ENCODE data around the gene USP2. TPM values are rescaled to one million over a fixed set of nuclear protein-coding genes. Genes with fewer than 3 reads are reported as not detected.

Gene USP2
- total RNA-seq, 1 donor from 2014 or later, result 135 TPM

DNA sequence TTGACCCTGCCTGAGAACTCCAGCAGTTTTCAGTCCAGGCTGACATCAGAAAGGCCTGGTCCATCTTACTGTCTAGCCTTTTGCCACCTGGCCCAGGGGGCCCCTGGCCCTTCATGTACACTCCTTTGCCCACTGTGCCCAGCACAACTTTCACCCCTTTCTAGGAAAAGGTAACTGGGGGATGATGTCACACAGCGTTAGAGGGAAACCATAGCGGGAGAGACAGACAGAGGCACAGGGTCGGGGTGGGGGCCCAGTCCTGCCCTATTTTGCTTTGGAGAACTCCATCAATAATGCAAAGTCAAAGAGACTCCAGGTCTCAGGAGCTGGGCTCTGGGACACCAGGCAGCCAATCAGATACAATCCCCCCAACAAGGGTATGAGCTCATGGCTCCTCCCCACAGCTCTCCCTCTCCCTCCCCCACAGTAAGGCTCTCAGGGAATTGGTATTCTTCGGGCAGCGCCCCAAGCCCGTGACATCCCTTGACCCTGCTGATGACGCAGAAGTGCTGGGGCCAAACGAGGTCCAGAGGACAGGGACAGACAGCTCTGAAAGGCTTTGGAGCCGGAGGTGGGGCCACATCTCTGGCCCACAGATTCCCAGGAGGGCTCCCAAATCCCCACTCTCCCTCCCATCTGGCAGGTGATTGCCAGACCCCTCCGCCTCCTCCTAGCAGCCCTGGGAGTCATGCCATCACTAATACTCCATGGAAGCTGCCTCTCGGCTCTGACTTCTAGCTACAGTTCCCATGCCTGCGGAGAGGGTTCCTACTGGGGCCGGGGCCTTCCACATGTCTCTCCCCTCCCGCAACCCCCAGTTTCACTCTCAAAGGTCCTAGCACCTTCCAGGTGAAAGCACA lies 5.9 kb downstream of the USP2 start:
- TF ChIP-seq, protein P1, sequence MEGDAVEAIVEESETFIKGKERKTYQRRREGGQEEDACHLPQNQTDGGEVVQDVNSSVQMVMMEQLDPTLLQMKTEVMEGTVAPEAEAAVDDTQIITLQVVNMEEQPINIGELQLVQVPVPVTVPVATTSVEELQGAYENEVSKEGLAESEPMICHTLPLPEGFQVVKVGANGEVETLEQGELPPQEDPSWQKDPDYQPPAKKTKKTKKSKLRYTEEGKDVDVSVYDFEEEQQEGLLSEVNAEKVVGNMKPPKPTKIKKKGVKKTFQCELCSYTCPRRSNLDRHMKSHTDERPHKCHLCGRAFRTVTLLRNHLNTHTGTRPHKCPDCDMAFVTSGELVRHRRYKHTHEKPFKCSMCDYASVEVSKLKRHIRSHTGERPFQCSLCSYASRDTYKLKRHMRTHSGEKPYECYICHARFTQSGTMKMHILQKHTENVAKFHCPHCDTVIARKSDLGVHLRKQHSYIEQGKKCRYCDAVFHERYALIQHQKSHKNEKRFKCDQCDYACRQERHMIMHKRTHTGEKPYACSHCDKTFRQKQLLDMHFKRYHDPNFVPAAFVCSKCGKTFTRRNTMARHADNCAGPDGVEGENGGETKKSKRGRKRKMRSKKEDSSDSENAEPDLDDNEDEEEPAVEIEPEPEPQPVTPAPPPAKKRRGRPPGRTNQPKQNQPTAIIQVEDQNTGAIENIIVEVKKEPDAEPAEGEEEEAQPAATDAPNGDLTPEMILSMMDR (IDR thresholded peaks at IDR 0.05; ENCODE audit: borderline replicate concordance), result no peak
- peak; percentile 85 for DNase-seq
- intact Hi-C loops (cut with micrococcal nuclease), result no loop called here
- H3K9me3 ChIP-seq (replicated peaks), result no peaks in the 10 kb centered on the region
- peak overlapping the region; percentile 95 for H3K27ac ChIP-seq (replicated peaks)
- peaks cover 84% of the 10 kb centered on the region for H3K4me1 ChIP-seq
- H3K36me3 ChIP-seq, result no peaks in the 10 kb centered on the region
- no peaks in the 10 kb centered on the region for H3K27me3 ChIP-seq (ENCODE audit: low read depth)
- H3K4me3 ChIP-seq, result peak overlapping the region; percentile 71

DNA sequence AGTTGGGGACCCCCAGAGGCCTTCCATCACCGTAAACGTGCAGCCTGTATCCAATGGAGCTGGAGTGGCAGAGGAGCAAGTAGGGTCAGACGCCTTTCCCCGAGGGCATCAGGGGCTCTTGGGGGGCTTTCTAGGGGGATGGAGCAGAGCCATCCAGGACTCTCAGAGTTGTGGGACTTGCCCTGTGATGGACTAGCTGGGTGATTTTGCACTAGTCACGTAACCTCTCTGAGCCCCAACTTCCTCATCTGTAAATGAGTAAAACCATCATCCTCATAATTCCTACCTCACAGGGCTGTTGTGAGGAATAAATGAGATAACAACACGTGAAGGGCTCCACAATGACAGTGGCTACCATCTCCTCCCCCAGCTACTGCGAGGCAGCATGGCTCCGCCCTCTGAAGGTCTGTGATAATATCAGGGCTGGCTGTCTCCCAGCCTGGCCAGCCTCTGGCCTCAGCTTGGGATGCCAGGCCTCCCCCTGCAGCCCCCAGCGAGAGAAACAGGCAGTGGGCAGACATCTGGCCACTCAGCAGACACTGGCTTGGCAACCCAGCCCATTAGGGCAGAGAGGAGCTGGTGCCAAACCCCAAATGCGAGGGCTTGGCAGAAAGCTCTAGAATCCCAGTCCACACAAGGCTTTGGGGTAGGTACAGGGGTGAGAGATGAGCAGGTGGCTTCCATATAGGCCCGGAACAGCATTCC lies 6.7 kb downstream of the USP2 start:
- TF ChIP-seq, protein P1 (IDR thresholded peaks at IDR 0.05; ENCODE audit: borderline replicate concordance), result no peak
- Histone ChIP-seq H3K9me3 (replicated peaks) (no peaks in the 10 kb centered on the region), H3K36me3 (no peaks in the 10 kb centered on the region), H3K4me3 (peak overlapping the region; percentile 71), H3K27me3 (ENCODE audit: low read depth) (no peaks in the 10 kb centered on the region), H3K4me1 (peaks cover 84% of the 10 kb centered on the region), H3K27ac (replicated peaks) (peak overlapping the region; percentile 95)
- intact Hi-C loops (cut with micrococcal nuclease), result no loop called here
- no peak for DNase-seq

DNA sequence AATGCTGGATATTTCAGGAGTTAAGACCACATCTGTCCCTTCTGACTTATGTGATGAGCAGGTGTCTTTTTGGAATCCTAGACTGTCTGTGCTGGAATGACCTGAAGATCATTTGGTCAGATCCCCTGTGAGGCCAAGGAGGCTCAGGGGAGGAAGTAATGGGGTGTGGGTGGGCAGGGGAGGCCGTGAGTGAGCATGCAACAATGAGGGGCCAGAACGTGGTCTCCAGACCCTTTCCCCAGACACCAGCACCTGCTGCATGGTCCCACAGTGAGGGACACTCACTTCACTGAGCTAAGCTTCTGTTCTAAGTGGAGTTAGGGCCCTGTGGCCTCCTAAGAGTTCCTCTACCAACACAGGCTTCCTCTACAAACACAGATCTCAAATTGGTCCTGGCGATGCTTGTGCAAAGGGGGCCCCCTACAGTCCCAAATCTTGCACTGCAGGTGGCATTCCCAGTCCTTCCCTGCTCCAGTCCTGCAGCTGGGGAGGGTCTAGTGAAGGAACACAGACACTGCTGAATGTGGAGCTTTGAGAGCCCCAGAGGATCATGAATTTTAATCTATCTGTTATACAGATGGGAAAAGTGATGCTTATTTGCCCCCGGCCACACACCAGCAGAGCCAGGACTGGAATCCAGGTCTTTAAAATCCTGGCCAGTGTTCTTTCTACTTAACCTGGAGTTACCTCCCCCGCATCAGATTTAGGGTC lies 7.4 kb downstream of the USP2 start:
- peak; percentile 66 for DNase-seq
- Histone ChIP-seq H3K9me3 (replicated peaks) (no peaks in the 10 kb centered on the region), H3K36me3 (no peaks in the 10 kb centered on the region), H3K27me3 (ENCODE audit: low read depth) (no peaks in the 10 kb centered on the region), H3K27ac (replicated peaks) (peak overlapping the region; percentile 95), H3K4me3 (peak overlapping the region; percentile 71), H3K4me1 (peaks cover 84% of the 10 kb centered on the region)
- TF ChIP-seq, protein P1 (IDR thresholded peaks at IDR 0.05; ENCODE audit: borderline replicate concordance), result peak; percentile 90
- intact Hi-C loops (cut with micrococcal nuclease), result no loop called here

DNA sequence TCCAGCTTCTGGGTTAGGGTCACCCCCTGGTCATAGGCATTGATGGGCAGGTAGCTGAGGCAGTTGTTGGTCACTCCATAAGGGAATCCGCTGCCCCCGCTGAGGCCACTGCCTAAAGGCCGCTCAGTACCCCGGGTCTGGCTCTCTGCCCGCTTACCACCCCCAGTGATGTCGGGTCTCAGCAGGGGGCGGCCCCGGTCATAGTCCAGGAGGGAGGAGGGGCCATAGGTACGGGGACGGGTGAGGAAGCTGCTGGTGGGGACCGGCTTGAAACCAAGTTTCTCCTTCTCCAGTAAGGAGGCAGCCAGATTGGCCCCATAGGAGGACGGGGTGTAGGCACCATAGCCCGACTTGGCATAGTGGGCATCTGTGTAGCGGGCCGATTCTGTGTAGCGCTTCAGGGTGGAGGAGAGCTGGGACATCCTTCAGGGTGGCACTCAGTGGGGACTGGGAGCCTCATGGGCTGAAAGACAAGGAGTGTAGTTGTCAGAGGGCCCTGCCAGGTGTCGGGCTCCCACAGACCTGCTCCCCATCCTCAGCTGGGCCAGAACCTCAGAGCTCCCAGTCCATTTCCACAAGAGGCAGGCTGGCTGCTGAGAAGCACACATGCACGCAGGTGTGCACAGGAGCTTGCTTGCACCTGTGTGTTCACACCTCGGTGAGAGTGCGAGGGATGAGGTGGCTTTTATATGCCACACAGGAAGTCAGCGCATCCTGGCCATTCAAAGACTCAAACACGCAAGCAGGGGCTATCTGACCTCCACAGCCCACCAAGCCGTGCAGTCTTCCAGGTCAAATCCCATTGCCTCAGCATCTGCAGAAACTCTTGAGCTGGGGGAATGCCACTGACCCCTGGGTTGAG lies 8.2 kb downstream of the USP2 start:
- TF ChIP-seq, protein P1 (IDR thresholded peaks at IDR 0.05; ENCODE audit: borderline replicate concordance), result no peak
- H3K36me3 ChIP-seq, result no peaks in the 10 kb centered on the region
- DNase-seq, result no peak
- H3K4me3 ChIP-seq, result peak overlapping the region; percentile 29
- H3K27ac ChIP-seq (replicated peaks), result peak overlapping the region; percentile 95
- H3K27me3 ChIP-seq (ENCODE audit: low read depth), result no peaks in the 10 kb centered on the region
- no peaks in the 10 kb centered on the region for H3K9me3 ChIP-seq (replicated peaks)
- peaks cover 92% of the 10 kb centered on the region for H3K4me1 ChIP-seq
- intact Hi-C loops (cut with micrococcal nuclease), result no loop called here
